Tibial nerve (tissue), 4 donors: ENCODE measurements around the gene XKR3. TPM values are rescaled to one million over a fixed set of nuclear protein-coding genes. Genes with fewer than 3 reads are reported as not detected.

Experiments used
- DNase-seq, 2 donors: peaks; one replicate each; pipeline ENCODE4 v3.0.0-alpha.2; 2019; ENCODE audit warnings: low spot score in 2 of 2
- H3K27ac ChIP-seq, 4 donors: fragments of 200-600 bp; sonication (generic) in 3 of 4; one replicate each; pipeline ENCODE4 v1.5.1; 2017 to 2019; ENCODE audit warnings: mild to moderate bottlenecking in 1 of 4
- H3K27me3 ChIP-seq, 2 donors: fragments of 200-600 bp; sonication (generic) in 1 of 2; one replicate each; pipeline versions ENCODE4 v1.5.1 to v1.6.0; 2017 to 2019
- H3K36me3 ChIP-seq, 3 donors: fragments of 200-600 bp; sonication (generic); one replicate each; pipeline ENCODE4 v1.5.1; 2018 to 2019
- H3K4me1 ChIP-seq, 4 donors: fragments of 200-600 bp; sonication (generic) in 3 of 4; one replicate each; pipeline ENCODE4 v1.5.1; 2017 to 2019
- H3K4me3 ChIP-seq, 4 donors: fragments of 200-600 bp; sonication (generic) in 3 of 4; one replicate each; pipeline ENCODE4 v1.5.1; 2017 to 2019; ENCODE audit warnings: mild to moderate bottlenecking in 1 of 4, moderate library complexity in 1 of 4
- H3K9me3 ChIP-seq, 4 donors: fragments of 200-600 bp; sonication (generic) in 3 of 4; one replicate each; pipeline ENCODE4 v1.5.1; 2017 to 2019
- CTCF ChIP-seq, 5 experiments: fragments of 200-600 bp in 3 of 5; fragments of 450-650 bp in 2 of 5; sonication (generic) in 3 of 5; IDR thresholded peaks; one replicate each; pipeline ENCODE4 v1.5.1; 2016 to 2019; ENCODE audit warnings: antibody characterized with exemption in 5 of 5, mild to moderate bottlenecking in 3 of 5, moderate library complexity in 2 of 5
- EP300 ChIP-seq, 2 donors: sonication (generic); formaldehyde crosslinking; IDR thresholded peaks; one replicate each; pipeline ENCODE4 v1.6.1; 2017; ENCODE audit warnings: antibody characterized with exemption in 2 of 2, mild to moderate bottlenecking in 1 of 2
- POLR2A ChIP-seq, 2 donors: fragments of 450-650 bp; IDR thresholded peaks; one replicate each; pipeline ENCODE4 v1.6.1; 2017; ENCODE audit warnings: antibody characterized with exemption in 2 of 2, mild to moderate bottlenecking in 2 of 2, moderate library complexity in 2 of 2
- WGBS, 2 donors: methylation state at CpG; one replicate each; pipeline ENCODE4 v1.1.5; 2018; 5-methylcytosine and 5-hydroxymethylcytosine counted together
- total RNA-seq, 4 donors: library from RNA; depleted of rRNA; stranded (reverse); fragments of >200 nt; gene quantifications; one replicate each; pipeline ENCODE4 v1.1.0, GENCODE V29; 2016

The XKR3 gene
- total RNA-seq, 4 donors from 2014 or later = not detected

GRCh38 chr22:16818538-16818937 is 6.7 kb downstream of the XKR3 start:
- H3K27me3 ChIP-seq = no peaks in the 10 kb centered on the region
- TF ChIP-seq EP300 (IDR thresholded peaks at IDR 0.05) = no peak
- TF ChIP-seq CTCF (IDR thresholded peaks at IDR 0.05) = no peak
- no peak for TF ChIP-seq POLR2A (IDR thresholded peaks at IDR 0.05)
- 72 to 76% methylated on average over 2 of the region's 2 CpGs for WGBS, 2 donors

GRCh38 chr22:16815073-16815472 is 10.1 kb downstream of the XKR3 start:
- Histone ChIP-seq H3K4me1 (no peaks in the 10 kb centered on the region), H3K9me3 (no peaks in the 10 kb centered on the region), H3K27ac (no peak overlapping the region), H3K36me3 (no peaks in the 10 kb centered on the region), H3K4me3 (no peak overlapping the region), H3K27me3 (no peaks in the 10 kb centered on the region)
- no peak for DNase-seq
- 69 to 71% methylated on average over 1 of the region's 1 CpG for WGBS, 2 donors
- TF ChIP-seq EP300 (IDR thresholded peaks at IDR 0.05) = no peak
- TF ChIP-seq CTCF (IDR thresholded peaks at IDR 0.05) = no peak

More at GRCh38 chr22:16818538-16818937, 6.7 kb downstream of the XKR3 start:
- Histone ChIP-seq H3K36me3 (no peaks in the 10 kb centered on the region), H3K27ac (no peak overlapping the region), H3K4me1 (no peaks in the 10 kb centered on the region), H3K4me3 (no peak overlapping the region), H3K9me3 (peaks cover 0 to 3% (median 0%) of the 10 kb centered on the region in 4 donors)
- no peak for DNase-seq

- no peaks in the 10 kb centered on the region for H3K9me3 ChIP-seq
- TF ChIP-seq EP300 (IDR thresholded peaks at IDR 0.05) = no peak
- TF ChIP-seq POLR2A (IDR thresholded peaks at IDR 0.05) = no peak
- no peak for TF ChIP-seq CTCF (IDR thresholded peaks at IDR 0.05)
- WGBS, 2 donors = 77 to 79% methylated on average over 4 of the region's 4 CpGs
- H3K4me1 ChIP-seq = no peaks in the 10 kb centered on the region
- no peaks in the 10 kb centered on the region for H3K36me3 ChIP-seq
- H3K4me3 ChIP-seq = no peak overlapping the region
- H3K27me3 ChIP-seq = no peaks in the 10 kb centered on the region
- H3K27ac ChIP-seq = no peak overlapping the region
- no peak for DNase-seq
These were observed 14.9 kb downstream of the XKR3 start for GRCh38 chr22:16810188-16810802.

- DNase-seq = no peak
- Histone ChIP-seq H3K36me3 (no peaks in the 10 kb centered on the region), H3K27me3 (no peaks in the 10 kb centered on the region), H3K9me3 (no peaks in the 10 kb centered on the region), H3K27ac (no peak overlapping the region), H3K4me1 (no peaks in the 10 kb centered on the region), H3K4me3 (no peak overlapping the region)
- no peak for TF ChIP-seq EP300 (IDR thresholded peaks at IDR 0.05)
- TF ChIP-seq POLR2A (IDR thresholded peaks at IDR 0.05) = no peak
- no peak for TF ChIP-seq CTCF (IDR thresholded peaks at IDR 0.05)
- WGBS, 2 donors = 60 to 62% methylated on average over 2 of the region's 2 CpGs
These were observed 16.5 kb downstream of the XKR3 start for GRCh38 chr22:16808744-16809143.

GRCh38 chr22:16807109-16807508 is 18.1 kb downstream of the XKR3 start:
- H3K27me3 ChIP-seq = no peaks in the 10 kb centered on the region
- H3K36me3 ChIP-seq = no peaks in the 10 kb centered on the region
- no peak overlapping the region for H3K27ac ChIP-seq
- H3K4me1 ChIP-seq = no peaks in the 10 kb centered on the region
- H3K4me3 ChIP-seq = no peak overlapping the region
- 48 to 52% methylated on average over 2 of the region's 2 CpGs for WGBS, 2 donors
- no peaks in the 10 kb centered on the region for H3K9me3 ChIP-seq
- no peak for TF ChIP-seq POLR2A (IDR thresholded peaks at IDR 0.05)
- TF ChIP-seq CTCF (IDR thresholded peaks at IDR 0.05) = no peak
- TF ChIP-seq EP300 (IDR thresholded peaks at IDR 0.05) = no peak
- no peak for DNase-seq
